Measurements from ENCODE around the gene KCNT2. TPM values are rescaled to one million over a fixed set of nuclear protein-coding genes. Genes with fewer than 3 reads are reported as not detected.

Gene KCNT2
- total and polyA plus RNA-seq, 4 donors: 1.7 to 11.2 (median 6.8) TPM

GRCh38 chr1:196407358-196408051 is 200.7 kb downstream of the KCNT2 start:
- DNase-seq (ENCODE audit: low spot score): no peak
- Histone ChIP-seq H3K9ac (ENCODE audit: low read depth in 1 of 2, low read length in 2 of 2) (no peak overlapping the region), H3K36me3 (ENCODE audit: control insufficient read depth in 4 of 4, insufficient read depth in 3 of 4, low read depth in 1 of 4, low read length in 3 of 4) (no peaks in the 10 kb centered on the region), H3K27me3 (ENCODE audit: control insufficient read depth in 4 of 4, insufficient read depth in 4 of 4, low read length in 3 of 4) (no peaks in the 10 kb centered on the region), H3K27ac (ENCODE audit: low read depth in 1 of 2, low read length in 2 of 2) (peak overlapping the region in 1 of 2 donors; percentile 28), H3K4me1 (ENCODE audit: control insufficient read depth in 4 of 4, insufficient read depth in 4 of 4, low read length in 3 of 4) (peaks cover under 1 to 8% (median 3%) of the 10 kb centered on the region in 4 donors), H3K4me3 (ENCODE audit: low read depth in 1 of 3, low read length in 3 of 3) (no peak overlapping the region), H3K9me3 (ENCODE audit: control insufficient read depth in 4 of 4, low read length in 3 of 4) (no peaks in the 10 kb centered on the region)
- 37% methylated on average over 2 of the region's 2 CpGs for WGBS
- TF ChIP-seq NR2F2 (IDR thresholded peaks at IDR 0.05) (peak; percentile 27), HNF4A (conservative IDR thresholded peaks at IDR 0.05) (no peak)

DNA sequence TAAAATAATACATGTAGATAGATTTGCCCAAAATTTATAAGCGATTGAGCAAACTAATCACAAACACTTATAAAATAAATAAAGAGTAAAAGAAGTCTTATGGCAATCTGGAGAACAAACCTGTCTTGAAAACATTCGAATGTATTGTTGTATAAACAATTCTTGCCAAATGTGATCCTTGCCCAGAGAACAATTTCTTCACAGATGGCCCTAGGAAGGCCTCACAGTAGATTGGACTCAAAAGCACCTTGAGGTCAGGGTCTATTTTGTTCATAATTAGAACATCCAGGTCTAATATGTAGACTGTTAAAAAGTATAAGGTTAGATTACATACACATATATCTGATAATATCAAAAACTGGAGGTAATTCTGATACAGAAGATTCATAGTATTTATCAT is 202.4 kb downstream of the KCNT2 start:
- Histone ChIP-seq H3K9me3 (ENCODE audit: control insufficient read depth in 4 of 4, low read length in 3 of 4) (no peaks in the 10 kb centered on the region), H3K27me3 (ENCODE audit: control insufficient read depth in 4 of 4, insufficient read depth in 4 of 4, low read length in 3 of 4) (no peaks in the 10 kb centered on the region)

DNA sequence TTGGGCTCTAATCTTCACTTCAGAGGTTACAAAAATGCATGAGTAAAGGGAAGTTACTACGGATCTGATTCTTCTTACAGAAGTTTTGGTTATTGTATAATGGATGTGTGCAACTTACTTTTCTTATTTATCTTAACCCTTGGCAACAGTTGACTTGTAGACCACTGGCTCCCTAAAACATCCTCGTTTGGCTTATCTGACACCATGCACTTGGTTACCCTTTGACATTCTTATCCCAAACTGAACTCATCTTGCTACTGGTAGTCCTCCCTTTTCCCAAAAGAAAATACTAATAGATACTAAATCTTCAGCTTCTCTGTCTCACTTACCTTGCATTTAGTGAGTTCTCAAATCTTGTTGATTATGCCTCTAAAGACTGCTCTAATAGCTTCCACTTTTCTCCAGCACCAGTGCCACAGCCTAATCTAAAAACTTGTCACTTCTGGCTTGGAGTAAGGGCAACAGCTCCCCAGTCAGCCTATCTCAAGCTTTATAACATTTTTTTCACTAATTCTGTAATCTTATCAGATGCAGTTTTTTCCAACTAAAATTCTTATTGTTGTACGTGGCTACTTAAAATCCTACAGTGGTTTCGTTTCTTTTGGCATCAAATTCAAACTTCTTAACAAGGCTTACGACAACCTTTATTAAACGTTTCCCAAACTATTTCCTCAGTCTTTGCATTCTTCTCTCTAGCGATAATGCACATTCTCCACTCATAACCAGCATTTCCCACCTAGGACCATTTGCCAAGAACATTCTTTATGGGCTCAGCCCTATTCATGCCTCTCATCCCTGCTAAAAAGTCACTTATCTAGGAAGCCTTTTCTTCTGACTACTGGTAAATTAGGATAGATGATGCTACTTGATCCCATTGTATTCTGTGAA is 204.2 kb downstream of the KCNT2 start:
- Histone ChIP-seq H3K27me3 (ENCODE audit: control insufficient read depth in 4 of 4, insufficient read depth in 4 of 4, low read length in 3 of 4) (no peaks in the 10 kb centered on the region), H3K4me3 (ENCODE audit: low read depth in 1 of 3, low read length in 3 of 3) (peak overlapping the region in 1 of 3 donors; percentile 6), H3K36me3 (ENCODE audit: control insufficient read depth in 4 of 4, insufficient read depth in 3 of 4, low read depth in 1 of 4, low read length in 3 of 4) (no peaks in the 10 kb centered on the region), H3K9me3 (ENCODE audit: control insufficient read depth in 4 of 4, low read length in 3 of 4) (no peaks in the 10 kb centered on the region), H3K9ac (ENCODE audit: low read depth in 1 of 2, low read length in 2 of 2) (no peak overlapping the region), H3K4me1 (ENCODE audit: control insufficient read depth in 4 of 4, insufficient read depth in 4 of 4, low read length in 3 of 4) (peaks cover 3 to 27% (median 12%) of the 10 kb centered on the region in 4 donors), H3K27ac (ENCODE audit: low read depth in 1 of 2, low read length in 2 of 2) (no peak overlapping the region)
- 82% methylated on average over 7 of the region's 7 CpGs for WGBS
- DNase-seq (ENCODE audit: low spot score): no peak
- TF ChIP-seq HNF4G (IDR thresholded peaks at IDR 0.05) (no peak), GABPA (IDR thresholded peaks at IDR 0.05 in 1 of 2, conservative IDR thresholded peaks at IDR 0.05 in 1 of 2) (no peak), SP1 (IDR thresholded peaks at IDR 0.05) (no peak)
- TF ChIP-seq, protein P1, sequence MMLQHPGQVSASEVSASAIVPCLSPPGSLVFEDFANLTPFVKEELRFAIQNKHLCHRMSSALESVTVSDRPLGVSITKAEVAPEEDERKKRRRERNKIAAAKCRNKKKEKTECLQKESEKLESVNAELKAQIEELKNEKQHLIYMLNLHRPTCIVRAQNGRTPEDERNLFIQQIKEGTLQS (IDR thresholded peaks at IDR 0.05): no peak

More for the DNA sequence above, 202.4 kb downstream of the KCNT2 start:
- WGBS: 66% methylated on average over 2 of the region's 2 CpGs
- H3K36me3 ChIP-seq (ENCODE audit: control insufficient read depth in 4 of 4, insufficient read depth in 3 of 4, low read depth in 1 of 4, low read length in 3 of 4): no peaks in the 10 kb centered on the region
- peaks cover 1 to 18% (median 9%) of the 10 kb centered on the region in 4 donors for H3K4me1 ChIP-seq (ENCODE audit: control insufficient read depth in 4 of 4, insufficient read depth in 4 of 4, low read length in 3 of 4)
- no peak overlapping the region for H3K9ac ChIP-seq (ENCODE audit: low read depth in 1 of 2, low read length in 2 of 2)
- H3K4me3 ChIP-seq (ENCODE audit: low read depth in 1 of 3, low read length in 3 of 3): no peak overlapping the region
- no peak overlapping the region for H3K27ac ChIP-seq (ENCODE audit: low read depth in 1 of 2, low read length in 2 of 2)
- no peak for DNase-seq (ENCODE audit: low spot score)
- TF ChIP-seq YY1 (IDR thresholded peaks at IDR 0.05): peak; percentile 24
- peak; percentile 45 for TF ChIP-seq HNF4G (IDR thresholded peaks at IDR 0.05)
- TF ChIP-seq HNF4A (conservative IDR thresholded peaks at IDR 0.05): peak; percentile 79 to 87
- peak in 1 of 2 donors; percentile 13 for TF ChIP-seq RXRA (IDR thresholded peaks at IDR 0.05)
- TF ChIP-seq SP1 (IDR thresholded peaks at IDR 0.05): peak; percentile 10
- TF ChIP-seq, protein P1 (IDR thresholded peaks at IDR 0.05): no peak
- TF ChIP-seq JUND (IDR thresholded peaks at IDR 0.05): no peak
- no peak for TF ChIP-seq FOXA2 (IDR thresholded peaks at IDR 0.05)
- TF ChIP-seq ZBTB33 (IDR thresholded peaks at IDR 0.05): no peak

Data from liver (tissue), 9 donors.